HG02973 (cell line): ENCODE measurements around the gene PRSS1.
"Not testable (repeated sequence)": the region's sequence is repeated elsewhere in the genome, so short reads cannot be mapped to it uniquely, and the experiment has no call there.

ENCODE experiments used
- ATAC-seq: cut with Tn5 transposase; IDR thresholded peaks from one replicate; pipeline ENCODE4 v1.9.1; 2021; ENCODE audit warnings: moderate library complexity; ENCODE audit not compliant: unreplicated experiment

The PRSS1 gene

GRCh38 chr7:142749218-142749993 is at the start of gene PRSS1:
PRSS1 (plus strand) TSS chr7:142749472; CDS start chr7:142749485, 13 bp downstream.
- ATAC-seq: no peak

GRCh38 chr7:142700935-142701334 is 48.3 kb upstream of the PRSS1 start:
- ATAC-seq: not testable (repeated sequence)

GRCh38 chr7:142703655-142704305 is 45.5 kb upstream of the PRSS1 start:
- no peak for ATAC-seq

GRCh38 chr7:142708726-142709125 is 40.5 kb upstream of the PRSS1 start:
- ATAC-seq: not testable (repeated sequence)

- ATAC-seq: no peak
Measured at GRCh38 chr7:142709921-142710320, 39.4 kb upstream of the PRSS1 start.

- ATAC-seq: no peak
Measured at GRCh38 chr7:142711196-142711595, 38.1 kb upstream of the PRSS1 start.

GRCh38 chr7:142711746-142712616 is 37.3 kb upstream of the PRSS1 start:
- no peak for ATAC-seq

GRCh38 chr7:142712617-142712957 is 36.7 kb upstream of the PRSS1 start:
- ATAC-seq: no peak

- no peak for ATAC-seq
Measured at GRCh38 chr7:142714375-142714774, 34.9 kb upstream of the PRSS1 start.

- ATAC-seq: no peak
Measured at GRCh38 chr7:142716596-142716995, 32.7 kb upstream of the PRSS1 start.

GRCh38 chr7:142717453-142717852 is 31.8 kb upstream of the PRSS1 start:
- ATAC-seq: no peak

- no peak for ATAC-seq
Measured at GRCh38 chr7:142718313-142718712, 31.0 kb upstream of the PRSS1 start.

GRCh38 chr7:142720172-142720773 is 29.0 kb upstream of the PRSS1 start:
- ATAC-seq: no peak

GRCh38 chr7:142720986-142721385 is 28.3 kb upstream of the PRSS1 start:
- ATAC-seq: no peak

GRCh38 chr7:142722248-142722794 is 27.0 kb upstream of the PRSS1 start:
- ATAC-seq: no peak

- ATAC-seq: no peak
Measured at GRCh38 chr7:142733271-142733670, 16.0 kb upstream of the PRSS1 start.

GRCh38 chr7:142739923-142740492 is 9.3 kb upstream of the PRSS1 start:
- peak; percentile 97 for ATAC-seq

GRCh38 chr7:142740786-142741185 is 8.5 kb upstream of the PRSS1 start:
- ATAC-seq: no peak

GRCh38 chr7:142741932-142742331 is 7.3 kb upstream of the PRSS1 start:
- ATAC-seq: not testable (repeated sequence)

GRCh38 chr7:142745091-142745635 is 4.1 kb upstream of the PRSS1 start:
- ATAC-seq: no peak
